Testis (tissue), 3 donors: ENCODE measurements around the gene DCAF17. TPM values are rescaled to one million over a fixed set of nuclear protein-coding genes. Genes with fewer than 3 reads are reported as not detected.

Source experiments
- DNase-seq: peaks from one replicate; pipeline ENCODE4 v3.0.0-alpha.2; 2019
- H3K27ac ChIP-seq, 2 donors: fragments of 200-600 bp; sonication (generic); one replicate each; pipeline ENCODE4 v1.5.1; 2019
- H3K27me3 ChIP-seq: fragments of 200-600 bp; sonication (generic); one replicate; pipeline ENCODE4 v1.5.1; 2019
- H3K36me3 ChIP-seq: fragments of 200-600 bp; sonication (generic); one replicate; pipeline ENCODE4 v1.5.1; 2017; ENCODE audit warnings: low read depth; ENCODE audit errors: missing control alignments
- H3K4me1 ChIP-seq: fragments of 200-600 bp; sonication (generic); one replicate; pipeline ENCODE4 v1.5.1; 2019
- H3K4me3 ChIP-seq, 2 donors: fragments of 200-600 bp; sonication (generic); one replicate each; pipeline ENCODE4 v1.5.1; 2017 to 2019
- H3K9me3 ChIP-seq: fragments of 200-600 bp; sonication (generic); one replicate; pipeline ENCODE4 v1.5.1; 2017
- CTCF ChIP-seq, 3 experiments: fragments of 450-650 bp in 2 of 3; fragments of 200-600 bp in 1 of 3; sonication (generic) in 1 of 3; IDR thresholded peaks; one replicate each; pipeline ENCODE4 v1.5.1; 2016 to 2019; ENCODE audit warnings: antibody characterized with exemption in 3 of 3, mild to moderate bottlenecking in 2 of 3, moderate library complexity in 1 of 3
- POLR2A ChIP-seq: fragments of 450-650 bp; IDR thresholded peaks from one replicate; pipeline ENCODE4 v1.6.1; 2017; ENCODE audit warnings: antibody characterized with exemption, mild to moderate bottlenecking, moderate library complexity
- WGBS, 2 donors: methylation state at CpG; one replicate each; pipeline ENCODE4 v1.1.5; 2018; 5-methylcytosine and 5-hydroxymethylcytosine counted together
- intact Hi-C: fragments of 100-400 bp; cut with DNase I; formaldehyde crosslinking; loops from one replicate; pipeline ENCODE4 v1.15.1; 2023; ENCODE audit warnings: low total_unique reads
- polyA plus RNA-seq: library from polyadenylated mRNA; stranded (reverse); fragments of 350-450 nt; fragmentation: Illumina TruSeq; extraction: RNeasy Lipid Tissue Mini Kit (QIAGEN cat#74804); gene quantifications from one replicate; pipeline ENCODE4 v1.2.3, GENCODE V29; 2014; ENCODE audit warnings: low read depth, low replicate concordance; ENCODE audit not compliant: insufficient read depth
- small RNA-seq, 2 donors: library from RNA; depleted of rRNA; stranded (forward); fragments of <200 nt; gene quantifications; one replicate each; pipeline ENCODE3, GENCODE V24; 2016
- total RNA-seq, 2 donors: library from RNA; depleted of rRNA; stranded (reverse); fragments of >200 nt; gene quantifications; one replicate each; pipeline ENCODE4 v1.2.3, GENCODE V29; 2016

Gene DCAF17
- total and polyA plus RNA-seq, 3 donors from 2014 or later = 15.7 to 29.2 (median 24.4) TPM

- no peak for DNase-seq
- H3K9me3 ChIP-seq = no peaks in the 10 kb centered on the region
- peaks cover 2% of the 10 kb centered on the region for H3K4me1 ChIP-seq
- no peak for TF ChIP-seq CTCF (IDR thresholded peaks at IDR 0.05)
- no peak for TF ChIP-seq POLR2A
- intact Hi-C loops = no loop called here
- H3K27ac ChIP-seq = no peak overlapping the region
- no peaks in the 10 kb centered on the region for H3K27me3 ChIP-seq
- H3K36me3 ChIP-seq = no peaks in the 10 kb centered on the region
- H3K4me3 ChIP-seq = no peak overlapping the region
- 92 to 100% methylated on average over 1 of the region's 1 CpG for WGBS, 2 donors
Measured at GRCh38 chr2:171533331-171533730, 99.3 kb downstream of the DCAF17 start.

Small RNA genes within 50 kb of the gene (small RNA-seq; reads per million reads assigned to genes)
- gene AC007969.2 = 0 reads per million in 2 donors

Other genes with a start within 250 kb of the DCAF17 start
- 10 to 100 TPM; 24.3 to 34.3 TPM for gene METTL8, start 236 bp upstream of the DCAF17 start, total RNA-seq
- 21.7 TPM for gene METTL8, start 236 bp upstream of the DCAF17 start, polyA plus RNA-seq
- 10 to 100 TPM; 53.1 to 53.5 TPM for gene CYBRD1, start 88.2 kb downstream of the DCAF17 start, total RNA-seq
- 60.1 TPM for gene CYBRD1, start 88.2 kb downstream of the DCAF17 start, polyA plus RNA-seq